GM19099 (cell line): ENCODE measurements around the gene KSR1.

Experiments used
- POLR2A ChIP-seq: IDR thresholded peaks from 3 replicates; pipeline ENCODE4 v1.6.1; 2011; ENCODE audit warnings: low read depth; ENCODE audit not compliant: insufficient read length; ENCODE audit errors: extremely low read depth

Gene KSR1

GRCh38 chr17:27423651-27424050 is 32.6 kb upstream of the KSR1 start:
- no peak for TF ChIP-seq POLR2A

GRCh38 chr17:27424516-27424915 is 31.7 kb upstream of the KSR1 start:
- no peak for TF ChIP-seq POLR2A

- no peak for TF ChIP-seq POLR2A
These were observed 31.3 kb upstream of the KSR1 start for GRCh38 chr17:27424941-27425340.

DNA sequence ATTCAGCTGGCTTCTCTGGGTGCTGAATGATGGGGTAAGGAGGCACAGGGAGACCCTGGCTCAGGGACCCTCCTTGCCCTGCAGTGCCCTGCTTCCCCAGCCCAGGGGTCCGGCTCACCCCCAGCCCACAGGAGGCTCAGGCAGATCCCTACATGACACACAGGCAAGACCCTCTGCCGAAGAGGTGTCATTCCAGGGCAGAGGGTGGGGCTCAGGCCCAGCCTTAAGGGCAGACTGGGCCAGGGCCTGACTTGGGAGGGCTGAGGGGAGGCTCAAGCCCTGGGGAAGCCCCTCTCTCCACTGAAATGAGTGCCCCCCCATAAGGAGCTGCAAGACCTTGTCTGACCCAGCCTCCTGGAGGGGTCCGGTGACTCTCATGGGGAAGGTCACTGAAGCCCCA is 30.3 kb upstream of the KSR1 start:
- no peak for TF ChIP-seq POLR2A

DNA sequence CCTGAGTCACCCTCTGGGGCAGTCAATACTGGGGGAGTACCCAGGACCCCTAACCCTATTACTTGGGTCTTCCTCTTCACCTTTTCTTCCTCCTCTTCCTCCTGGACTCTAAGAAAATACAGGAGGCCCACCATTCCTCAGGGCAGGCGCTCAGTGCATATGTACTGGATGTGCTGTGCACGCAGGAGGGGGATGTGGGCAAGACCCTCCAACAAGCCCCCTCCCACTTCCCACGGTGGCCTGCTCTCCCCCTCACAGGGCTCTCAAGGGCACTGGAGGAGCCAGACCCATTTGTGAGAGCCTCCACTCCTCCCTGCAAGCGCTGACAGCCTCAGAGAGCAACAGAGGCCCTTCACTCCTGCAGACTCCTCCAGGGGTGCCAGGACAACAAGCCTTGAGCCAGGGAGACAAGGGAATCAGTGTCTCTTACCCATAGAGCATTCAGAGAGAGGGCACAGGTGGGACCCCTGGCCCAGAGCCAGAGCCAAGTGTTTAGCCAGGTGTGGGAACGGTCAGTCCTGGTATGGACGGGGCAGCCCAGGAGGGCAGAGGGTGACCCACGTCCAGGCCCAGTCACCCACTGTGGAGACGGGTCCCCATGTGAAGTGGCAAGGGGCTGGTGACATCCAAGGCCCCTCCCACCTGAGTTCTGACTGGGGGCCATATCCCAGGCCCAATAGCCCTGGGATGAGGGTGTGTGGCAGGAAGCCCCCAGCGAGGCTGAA is 27.3 kb upstream of the KSR1 start:
- TF ChIP-seq POLR2A = no peak

DNA sequence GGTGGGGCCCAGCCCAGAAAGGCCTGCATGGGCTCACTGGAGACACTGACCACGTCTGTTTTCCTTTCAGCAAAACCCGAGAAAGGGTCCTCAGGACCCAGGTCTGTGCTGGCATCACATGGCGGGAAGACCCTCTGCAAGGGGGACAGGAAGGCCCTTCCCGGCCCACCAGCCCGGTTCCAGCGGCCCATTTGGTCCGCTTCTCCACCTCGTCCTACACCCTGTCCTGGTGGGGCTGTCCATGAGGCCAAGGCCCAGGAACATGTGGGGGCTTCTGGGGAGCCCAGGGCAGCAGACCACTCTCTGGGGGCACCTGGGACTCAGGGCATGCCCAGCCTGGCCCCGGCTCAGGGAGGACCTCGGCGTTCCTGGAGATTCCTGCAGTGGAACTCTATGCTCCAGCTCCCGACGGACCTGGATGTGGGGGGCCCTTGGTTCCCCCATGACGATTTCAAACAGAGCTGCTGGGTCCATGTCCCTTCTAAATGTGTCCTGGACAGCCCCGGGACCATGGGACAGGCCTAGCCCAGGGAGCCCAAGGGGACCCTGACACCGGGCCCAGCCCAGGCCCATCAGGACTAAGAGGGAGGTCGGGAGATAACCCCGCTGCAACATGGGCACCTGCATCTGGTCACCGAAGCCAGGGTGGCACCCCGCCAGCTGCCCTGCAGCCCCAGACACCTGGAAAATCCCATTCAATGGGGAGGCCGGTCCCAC is 26.4 kb upstream of the KSR1 start:
- TF ChIP-seq POLR2A = no peak

- no peak for TF ChIP-seq POLR2A
These were observed 25.8 kb upstream of the KSR1 start for GRCh38 chr17:27430383-27430840.

DNA sequence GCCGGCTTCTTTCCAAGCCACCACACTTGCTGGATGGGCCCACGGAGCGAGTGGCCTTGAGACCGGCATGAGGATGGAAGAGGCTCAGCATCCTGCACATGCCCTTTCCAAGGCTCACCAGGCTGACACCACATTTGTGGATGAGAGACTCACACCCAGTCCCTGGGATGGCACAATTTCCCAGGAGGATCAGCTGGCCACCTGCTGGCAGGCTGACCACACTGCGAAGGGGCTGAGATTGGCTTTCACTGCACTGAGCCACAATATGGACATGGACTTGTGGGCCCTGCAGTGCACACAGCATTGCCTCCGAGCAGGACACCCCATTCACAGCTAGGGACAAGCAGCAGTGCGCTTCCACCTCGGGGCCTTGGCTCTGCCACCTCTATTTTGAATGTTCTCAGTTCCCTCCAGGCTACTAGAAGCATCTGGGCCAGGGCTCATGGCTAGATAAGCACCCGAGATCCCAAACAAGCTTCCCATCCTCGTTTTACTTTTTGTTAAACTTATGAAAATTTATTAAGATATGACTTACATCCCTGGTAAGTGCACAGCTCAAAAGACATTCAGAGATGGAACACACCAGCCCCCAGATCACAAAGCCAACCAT is 25.3 kb upstream of the KSR1 start:
- TF ChIP-seq POLR2A = no peak

DNA sequence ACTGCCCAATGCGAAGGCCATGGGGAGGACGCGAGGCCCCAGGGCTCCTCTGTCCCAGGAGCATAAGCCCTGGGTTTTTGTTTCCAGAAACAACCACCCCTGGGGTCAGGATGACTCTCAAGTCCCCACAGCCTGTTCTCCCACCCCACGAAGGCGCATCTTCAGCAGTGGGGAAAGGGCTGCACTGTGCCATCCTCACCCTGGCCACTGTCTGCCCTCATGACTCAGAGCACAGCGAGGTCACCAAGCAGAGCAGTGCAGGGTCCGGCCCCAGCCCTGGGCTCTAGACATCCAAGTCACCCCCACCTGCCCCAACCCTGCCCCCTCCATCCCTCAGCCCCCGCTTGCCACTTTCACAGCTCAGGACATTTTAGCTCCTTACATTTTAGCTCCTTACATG is 22.7 kb upstream of the KSR1 start:
- no peak for TF ChIP-seq POLR2A

DNA sequence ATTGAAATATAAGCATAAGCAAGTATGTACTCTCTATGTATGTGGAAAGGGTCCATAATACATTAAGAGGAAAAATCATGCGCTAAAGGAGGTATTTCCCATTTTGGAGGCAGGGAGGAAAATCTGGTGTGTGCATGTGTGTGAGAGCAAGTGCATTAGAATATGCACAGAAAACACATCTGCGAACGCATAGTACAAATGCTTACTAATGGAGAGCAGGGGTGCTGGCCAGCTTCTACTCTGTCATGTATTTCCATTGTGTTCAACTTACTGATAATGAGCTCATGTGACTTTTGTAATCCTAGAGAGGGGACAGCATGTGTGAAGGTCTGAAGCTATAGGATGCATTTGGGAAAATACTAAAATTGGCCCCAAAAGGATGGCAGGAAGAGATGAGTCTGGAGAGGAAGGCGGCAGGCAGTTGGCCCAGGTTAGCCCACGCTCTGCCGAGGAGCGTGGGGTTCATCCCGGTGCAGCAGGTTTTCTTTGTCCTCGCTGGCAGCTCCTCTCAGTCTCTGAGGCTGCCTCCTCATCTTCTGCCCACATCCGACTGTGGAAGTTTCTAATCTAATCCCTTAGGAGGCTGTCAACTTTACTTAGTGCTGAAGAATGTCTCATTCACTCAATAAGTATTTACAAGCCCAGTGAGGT is 17.8 kb upstream of the KSR1 start:
- no peak for TF ChIP-seq POLR2A

- no peak for TF ChIP-seq POLR2A
These were observed 16.9 kb upstream of the KSR1 start for GRCh38 chr17:27439342-27439741.

- no peak for TF ChIP-seq POLR2A
These were observed 13.5 kb upstream of the KSR1 start for GRCh38 chr17:27442702-27443101.

GRCh38 chr17:27443491-27443890 is 12.8 kb upstream of the KSR1 start:
- TF ChIP-seq POLR2A = no peak

GRCh38 chr17:27445971-27446370 is 10.3 kb upstream of the KSR1 start:
- TF ChIP-seq POLR2A = no peak

DNA sequence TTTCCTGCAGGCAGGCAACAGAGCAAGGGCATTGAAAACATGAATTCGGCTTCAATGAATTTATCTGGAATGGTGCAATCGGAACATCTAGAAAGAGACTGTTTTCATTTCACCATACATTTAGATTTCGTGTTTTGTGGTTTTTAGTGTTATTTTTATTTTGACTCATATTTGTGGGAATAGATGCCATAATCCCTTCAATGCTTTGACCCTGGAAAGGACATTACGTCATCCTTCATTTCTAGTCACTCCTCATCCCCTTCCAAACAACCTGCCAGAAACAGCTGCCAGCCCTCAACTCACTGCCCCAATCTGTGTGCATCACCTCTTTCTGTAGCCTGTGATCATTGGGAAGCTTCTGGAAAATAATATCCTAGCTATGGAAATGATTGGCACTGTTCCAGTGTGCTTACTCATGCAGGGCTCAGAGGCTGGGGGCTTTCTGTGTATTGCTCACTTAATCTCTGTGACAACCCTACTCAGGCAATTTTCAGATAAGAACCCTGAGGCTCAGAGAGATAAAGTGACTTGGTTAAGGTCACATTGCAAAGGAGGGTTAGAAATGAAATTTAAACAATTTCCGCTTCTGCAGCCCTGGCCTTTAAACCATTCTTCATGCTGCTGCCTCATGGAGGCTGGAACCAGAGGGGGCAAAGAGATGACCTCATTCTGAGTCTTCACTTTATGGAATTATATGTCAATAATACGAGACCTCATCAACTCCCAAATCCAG is 9.5 kb upstream of the KSR1 start:
- no peak for TF ChIP-seq POLR2A
